GM12875 (cell line): ENCODE measurements around the gene CCAR1.

Experiments used
- H3K4me3 ChIP-seq: one replicate; pipeline ENCODE4 v1.5.1; 2011; ENCODE audit warnings: low read depth, low read length, control low read depth
- TF ChIP-seq, protein P1 (sequence below): IDR thresholded peaks from 2 replicates; pipeline ENCODE4 v1.5.1; 2011; ENCODE audit warnings: low read depth, mild to moderate bottlenecking, control low read depth, inconsistent platforms, low read length, moderate library complexity, borderline replicate concordance; ENCODE audit not compliant: insufficient read depth

The CCAR1 gene

DNA sequence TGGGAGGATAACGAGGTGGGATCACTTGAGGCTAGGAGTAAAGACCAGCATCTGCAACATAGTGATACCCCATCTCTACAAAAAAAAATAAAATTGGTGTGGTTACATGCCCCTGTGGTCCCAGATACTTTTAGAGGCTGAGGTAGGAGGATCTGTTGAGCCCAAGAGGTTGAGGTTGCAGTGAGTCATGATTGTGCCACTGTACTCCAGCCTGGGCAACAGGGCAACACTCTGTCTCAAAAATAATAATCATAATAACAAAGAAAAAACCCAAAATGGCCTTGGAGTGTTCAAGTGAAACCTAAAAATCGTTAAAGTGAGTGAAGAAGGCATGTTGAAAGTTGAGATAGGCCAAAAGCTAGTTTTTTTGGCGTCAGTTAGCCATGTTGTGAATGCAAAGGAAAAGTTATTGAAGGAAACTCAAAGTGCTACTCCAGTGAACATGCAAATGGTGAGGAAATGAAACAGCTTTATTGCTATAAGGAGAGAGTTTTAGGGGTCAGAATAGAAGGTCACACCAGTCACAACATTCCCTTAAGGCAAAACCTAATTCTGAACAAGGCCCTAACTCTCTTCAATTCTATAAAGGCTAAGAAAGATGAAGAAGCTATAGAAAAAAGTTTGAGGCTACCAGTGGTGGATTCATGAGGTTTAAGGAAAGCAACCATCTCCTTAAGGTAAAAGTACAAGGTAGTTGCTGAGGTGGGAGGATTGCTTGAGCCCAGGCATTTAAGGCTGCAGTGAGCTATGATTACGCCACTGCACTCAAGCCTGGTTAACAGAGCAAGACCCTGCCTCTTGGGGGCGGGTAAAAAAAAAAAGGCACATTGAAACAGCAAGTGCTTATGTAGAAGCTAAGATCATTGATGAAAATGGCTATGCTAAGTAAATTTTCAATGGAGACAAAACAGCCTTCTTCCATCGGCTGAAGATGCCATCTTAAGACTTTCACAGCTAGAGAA, 60.9 kb downstream of the CCAR1 start:
- H3K4me3 ChIP-seq, result no peak overlapping the region
- TF ChIP-seq, protein P1, sequence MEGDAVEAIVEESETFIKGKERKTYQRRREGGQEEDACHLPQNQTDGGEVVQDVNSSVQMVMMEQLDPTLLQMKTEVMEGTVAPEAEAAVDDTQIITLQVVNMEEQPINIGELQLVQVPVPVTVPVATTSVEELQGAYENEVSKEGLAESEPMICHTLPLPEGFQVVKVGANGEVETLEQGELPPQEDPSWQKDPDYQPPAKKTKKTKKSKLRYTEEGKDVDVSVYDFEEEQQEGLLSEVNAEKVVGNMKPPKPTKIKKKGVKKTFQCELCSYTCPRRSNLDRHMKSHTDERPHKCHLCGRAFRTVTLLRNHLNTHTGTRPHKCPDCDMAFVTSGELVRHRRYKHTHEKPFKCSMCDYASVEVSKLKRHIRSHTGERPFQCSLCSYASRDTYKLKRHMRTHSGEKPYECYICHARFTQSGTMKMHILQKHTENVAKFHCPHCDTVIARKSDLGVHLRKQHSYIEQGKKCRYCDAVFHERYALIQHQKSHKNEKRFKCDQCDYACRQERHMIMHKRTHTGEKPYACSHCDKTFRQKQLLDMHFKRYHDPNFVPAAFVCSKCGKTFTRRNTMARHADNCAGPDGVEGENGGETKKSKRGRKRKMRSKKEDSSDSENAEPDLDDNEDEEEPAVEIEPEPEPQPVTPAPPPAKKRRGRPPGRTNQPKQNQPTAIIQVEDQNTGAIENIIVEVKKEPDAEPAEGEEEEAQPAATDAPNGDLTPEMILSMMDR, result no peak

DNA sequence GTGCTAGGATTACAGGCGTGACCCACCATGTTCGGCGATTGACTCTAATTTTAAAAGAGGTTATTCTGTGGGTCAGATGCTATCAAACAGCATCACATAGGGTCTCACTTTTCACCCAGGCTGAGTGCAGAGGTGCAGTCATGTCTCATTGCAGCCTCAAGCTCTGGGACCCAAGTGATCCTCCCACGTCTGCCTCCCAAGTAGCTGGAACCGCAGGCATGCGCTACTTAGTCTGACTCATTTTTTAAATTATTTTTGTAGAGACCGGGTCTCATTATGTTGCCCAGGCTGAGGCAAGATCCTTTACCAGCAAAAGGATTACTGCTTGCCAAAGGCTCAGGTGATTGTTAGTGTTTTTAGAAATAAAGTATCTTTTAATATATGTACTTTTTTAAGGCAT, 63.4 kb downstream of the CCAR1 start:
- TF ChIP-seq, protein P1, result no peak
- no peak overlapping the region for H3K4me3 ChIP-seq

DNA sequence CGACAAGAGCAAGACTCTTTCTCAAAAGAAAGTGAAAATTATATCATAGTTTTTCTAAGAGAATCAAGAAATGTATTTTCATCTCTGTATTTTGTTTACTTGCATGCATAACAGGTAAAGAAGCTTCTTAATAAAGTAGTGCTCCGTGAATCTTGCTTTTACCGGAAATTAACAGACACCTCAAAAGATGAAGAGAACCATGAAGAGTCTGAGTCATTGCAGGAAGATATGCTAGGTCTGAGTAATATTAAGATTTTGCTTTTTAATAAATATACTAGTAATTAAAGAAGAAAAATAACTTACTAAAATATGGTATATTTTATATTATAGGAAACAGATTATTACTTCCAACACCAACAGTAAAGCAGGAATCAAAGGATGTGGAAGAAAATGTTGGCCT, 66.8 kb downstream of the CCAR1 start:
- TF ChIP-seq, protein P1, result no peak
- no peak overlapping the region for H3K4me3 ChIP-seq

DNA sequence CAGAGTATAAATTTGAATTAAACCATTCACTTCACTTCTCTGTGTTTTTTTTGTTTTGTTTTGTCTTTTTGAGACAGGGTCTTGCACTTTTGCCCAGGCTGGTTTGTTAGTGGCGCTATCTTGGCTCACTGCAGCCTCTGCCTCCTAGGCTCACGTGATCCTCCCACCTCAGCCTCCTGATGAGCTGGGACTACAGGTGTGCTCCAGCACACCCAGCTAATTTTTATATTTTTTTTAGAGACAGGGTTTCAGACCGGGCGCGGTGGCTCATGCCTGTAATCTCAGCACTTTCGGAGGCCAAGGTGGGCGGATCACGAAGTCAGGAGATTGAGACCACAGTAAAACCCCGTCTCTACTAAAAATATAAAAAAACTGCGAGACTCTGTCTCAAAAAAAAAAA, 69.4 kb downstream of the CCAR1 start:
- TF ChIP-seq, protein P1, result no peak
- no peak overlapping the region for H3K4me3 ChIP-seq

DNA sequence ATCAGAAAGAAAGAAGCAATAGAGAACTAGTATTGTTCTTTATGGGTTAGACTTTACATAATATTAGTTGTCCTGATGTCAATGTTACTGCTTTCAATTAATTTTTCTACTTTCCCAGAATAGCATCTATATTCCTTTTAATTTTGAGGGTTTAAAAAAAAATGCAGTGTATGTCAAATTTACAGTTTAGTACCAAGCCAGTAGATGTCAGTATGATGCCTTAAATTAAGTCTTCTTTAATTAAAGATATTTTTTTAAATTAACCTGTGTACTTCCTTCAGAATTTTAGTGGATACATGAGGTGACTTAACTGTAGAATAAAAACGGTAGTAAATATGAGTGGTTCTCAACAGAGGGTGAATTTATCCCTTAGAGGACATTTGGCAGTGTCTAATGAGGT, 71.1 kb downstream of the CCAR1 start:
- TF ChIP-seq, protein P1, result no peak
- no peak overlapping the region for H3K4me3 ChIP-seq

DNA sequence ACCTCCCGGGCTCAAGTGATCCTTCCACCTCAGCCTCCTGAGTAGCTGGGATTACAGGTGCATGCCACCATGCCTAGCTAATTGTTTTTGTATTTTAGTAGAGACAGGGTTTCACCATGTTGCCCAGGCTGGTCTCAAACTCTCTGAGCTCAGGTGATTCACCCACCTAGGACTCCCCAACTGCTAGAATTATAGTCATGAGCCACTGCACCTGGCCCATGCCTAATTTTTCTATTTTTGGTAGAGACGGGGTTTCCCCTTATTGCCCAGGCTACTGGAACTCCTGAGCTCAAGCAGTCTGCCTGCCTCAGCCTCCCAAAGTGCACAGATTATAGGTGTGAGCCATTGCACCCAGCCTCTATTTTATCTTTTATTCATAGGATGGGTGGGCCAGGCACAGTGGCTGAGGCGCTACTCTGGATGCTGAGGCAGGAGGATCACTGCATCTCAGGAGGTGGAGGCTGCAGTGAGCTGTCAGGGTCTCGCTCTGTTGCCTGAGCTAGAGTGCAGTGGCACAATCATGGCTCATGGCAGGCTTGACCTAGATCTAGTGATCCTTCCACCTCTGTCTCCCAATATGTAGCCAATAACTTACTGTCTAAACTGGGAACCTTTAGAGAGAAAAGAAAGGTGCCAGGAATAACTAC, 75.0 kb downstream of the CCAR1 start:
- no peak overlapping the region for H3K4me3 ChIP-seq
- TF ChIP-seq, protein P1, result no peak
